ENCODE measurements around the gene SMURF2.
"Not testable (repeated sequence)": the region's sequence is repeated elsewhere in the genome, so short reads cannot be mapped to it uniquely, and the experiment has no call there.

The SMURF2 gene
- 76.2 reads per million, percentile 77 among the genes with 10 or more reads in this experiment for total RNA-seq

DNA sequence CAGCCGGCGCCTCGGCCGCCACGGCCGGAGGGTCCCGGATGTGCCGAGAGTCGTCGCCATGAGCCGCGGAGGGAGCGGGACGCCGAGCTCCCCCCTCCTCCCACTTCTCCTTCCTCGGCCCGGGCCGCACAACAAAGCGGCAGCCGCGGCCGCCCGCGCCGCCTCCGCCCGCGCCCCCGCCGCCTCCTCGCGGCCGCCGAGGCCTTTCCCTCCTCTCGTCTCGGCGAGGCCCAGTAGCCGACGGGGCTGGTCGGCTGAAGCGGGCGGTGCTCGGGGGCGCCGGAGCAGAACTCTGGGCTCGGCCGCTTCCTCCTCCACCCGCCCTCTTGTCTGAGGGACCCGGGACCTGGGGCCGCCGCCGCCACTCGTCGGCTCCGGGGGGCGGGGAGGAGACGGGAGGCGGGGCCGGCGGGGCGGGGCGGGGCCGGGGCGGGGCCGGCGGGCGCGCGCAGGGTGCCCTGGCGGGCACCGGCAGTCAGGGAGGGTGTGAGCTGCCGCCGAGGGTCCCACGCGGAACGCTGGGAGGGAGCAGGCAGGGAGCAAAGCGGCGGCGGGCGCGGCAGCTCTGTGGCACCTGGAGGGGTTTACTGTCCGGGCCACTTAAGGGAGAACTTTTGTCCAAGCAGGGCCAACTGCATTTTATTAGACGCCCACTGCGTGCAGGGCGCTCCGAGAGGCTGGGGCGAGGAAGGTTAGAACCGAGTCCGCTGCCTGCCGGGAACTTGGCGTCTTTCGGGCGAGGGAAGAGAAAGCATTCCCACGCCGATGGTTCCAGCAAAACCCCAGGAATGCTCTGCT is at the start of gene SMURF2:
Gene SMURF2, minus strand, starts transcription at position 332 of the 798 bp plus-strand sequence. CDS start 427 bp downstream, outside the sequence.
- peak; percentile 75 for DNase-seq

GRCh38 chr17:64709481-64709880 is 47.4 kb upstream of the SMURF2 start:
- DNase-seq = no peak

DNA sequence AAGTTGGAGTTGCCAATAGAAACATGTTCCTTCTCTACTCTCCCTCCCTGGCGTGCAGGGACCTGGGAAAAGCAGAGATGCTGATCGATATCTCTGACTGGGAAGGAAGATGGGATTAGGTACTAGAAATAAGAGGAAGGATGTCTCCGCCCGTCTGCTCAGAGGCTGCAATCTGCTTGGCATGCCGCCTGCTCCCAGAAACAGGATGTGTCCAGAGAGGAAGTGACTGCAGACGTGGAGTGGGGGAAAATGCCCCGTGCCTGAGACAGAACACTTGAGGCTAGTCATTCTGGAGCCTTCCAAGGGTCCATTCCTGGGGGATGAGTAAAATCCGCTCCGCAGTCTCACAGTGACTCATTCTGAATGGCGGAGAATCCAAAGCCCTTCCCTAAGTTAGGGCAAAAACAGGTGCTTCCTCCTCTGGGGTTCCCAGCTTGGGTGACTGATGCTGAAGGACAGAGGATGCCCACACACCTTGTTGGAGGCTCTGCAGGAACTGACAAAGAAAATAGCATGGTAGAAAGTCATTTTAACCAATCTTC is 45.0 kb upstream of the SMURF2 start:
- no peak for DNase-seq

- no peak for DNase-seq
These were observed 44.3 kb upstream of the SMURF2 start for GRCh38 chr17:64706224-64707049.

DNA sequence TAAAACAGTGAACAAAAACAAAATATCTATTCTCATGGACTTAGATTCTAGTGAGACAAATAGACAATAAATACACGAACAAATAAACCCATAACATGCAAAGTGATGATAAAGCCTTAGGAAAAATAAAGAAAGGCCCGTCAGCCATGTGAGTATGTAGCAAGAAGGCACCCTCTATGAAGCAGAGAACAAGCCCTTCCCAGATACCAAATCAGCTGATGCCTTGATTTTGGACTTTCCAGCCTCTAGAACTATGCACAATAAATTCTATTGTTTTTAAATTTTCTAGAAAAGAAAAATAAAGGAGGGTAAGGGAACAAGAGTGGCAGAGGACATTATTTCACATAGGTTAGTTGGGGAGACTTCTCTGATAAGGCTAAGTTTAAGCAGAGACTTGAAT is 40.7 kb upstream of the SMURF2 start:
- no peak for DNase-seq

GRCh38 chr17:64698725-64699124 is 36.6 kb upstream of the SMURF2 start:
- no peak for DNase-seq

- DNase-seq = no peak
These were observed 32.1 kb upstream of the SMURF2 start for GRCh38 chr17:64694207-64694606.

- DNase-seq = no peak
These were observed 30.1 kb upstream of the SMURF2 start for GRCh38 chr17:64692187-64692586.

DNA sequence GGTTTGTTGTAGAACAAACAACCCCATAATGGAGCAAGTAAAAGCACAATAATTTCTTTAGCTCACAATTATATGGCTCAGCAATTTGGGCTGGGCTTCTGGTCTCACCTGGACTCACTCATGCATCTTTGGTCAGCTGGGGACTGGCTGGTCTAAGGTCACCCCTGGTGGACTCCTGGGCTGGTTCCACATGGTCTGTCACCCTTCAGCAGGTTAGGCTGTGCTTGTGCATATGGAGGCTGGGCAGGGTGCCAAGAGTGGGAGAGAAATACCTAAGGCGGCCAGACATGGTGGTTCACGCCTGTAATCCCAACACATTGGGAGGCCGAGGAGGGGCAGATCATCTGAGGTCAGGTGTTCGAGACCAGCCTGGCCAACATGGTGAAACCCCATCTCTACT is 27.0 kb upstream of the SMURF2 start:
- DNase-seq = no peak

DNA sequence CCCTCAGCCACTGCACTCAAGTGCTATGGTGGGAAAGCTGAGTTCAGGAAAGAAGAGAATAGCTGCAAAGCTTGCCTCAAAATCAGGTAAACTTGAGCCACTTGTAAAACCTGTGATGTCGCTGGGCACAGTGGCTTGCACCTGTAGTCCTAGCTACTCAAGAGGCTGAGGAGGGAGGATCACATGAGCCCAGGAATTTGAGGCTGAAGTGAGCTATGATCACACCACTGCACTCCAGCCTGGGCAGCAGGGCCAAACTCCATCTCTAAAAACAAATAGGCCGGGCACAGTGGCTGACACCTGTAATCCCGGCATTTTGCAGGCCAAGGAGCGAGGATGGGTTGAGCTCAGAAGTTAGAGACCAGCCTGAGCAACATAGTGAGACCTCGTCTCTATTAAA is 26.4 kb upstream of the SMURF2 start:
- no peak for DNase-seq

DNA sequence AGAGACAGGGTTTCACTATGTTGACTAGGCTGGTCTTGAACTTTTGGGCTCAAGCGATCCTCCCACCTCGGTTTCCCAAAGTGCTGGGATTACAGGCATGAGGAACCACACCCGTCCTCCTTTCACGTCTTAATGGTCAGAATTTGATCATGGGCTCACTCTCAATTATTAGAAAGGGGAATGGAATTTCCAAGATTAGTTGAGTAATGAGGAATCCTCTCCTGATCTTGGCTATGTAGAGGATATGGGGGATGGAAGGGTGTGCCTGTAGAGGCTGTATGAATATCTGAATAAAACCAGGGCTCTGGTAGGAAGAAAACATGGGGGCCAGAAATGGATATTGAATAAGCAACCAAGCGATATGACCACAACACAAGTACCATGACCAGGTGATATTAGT is 25.9 kb upstream of the SMURF2 start:
- no peak for DNase-seq

GRCh38 chr17:64687376-64687775 is 25.3 kb upstream of the SMURF2 start:
- no peak for DNase-seq

- no peak for DNase-seq
These were observed 24.6 kb upstream of the SMURF2 start for GRCh38 chr17:64686705-64687104.

DNA sequence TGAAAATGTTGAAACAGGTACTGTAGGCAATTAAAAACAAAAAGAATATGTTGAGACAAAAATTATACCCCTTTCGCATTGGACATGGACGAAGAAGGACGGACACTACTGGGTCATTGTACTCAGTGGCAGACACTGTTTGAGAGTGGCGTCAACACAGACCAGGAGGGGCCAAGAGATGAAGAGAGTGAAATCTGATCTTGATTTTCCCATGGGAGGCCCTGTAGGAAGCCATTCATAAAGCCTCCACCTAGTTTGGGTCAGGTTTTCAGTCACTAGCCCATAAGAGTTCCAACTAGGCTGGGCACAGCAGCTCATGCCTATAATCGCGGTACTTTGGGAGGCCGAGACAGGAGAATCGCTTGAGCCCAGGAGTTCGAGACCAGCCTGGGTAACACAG is 23.6 kb upstream of the SMURF2 start:
- no peak for DNase-seq

DNA sequence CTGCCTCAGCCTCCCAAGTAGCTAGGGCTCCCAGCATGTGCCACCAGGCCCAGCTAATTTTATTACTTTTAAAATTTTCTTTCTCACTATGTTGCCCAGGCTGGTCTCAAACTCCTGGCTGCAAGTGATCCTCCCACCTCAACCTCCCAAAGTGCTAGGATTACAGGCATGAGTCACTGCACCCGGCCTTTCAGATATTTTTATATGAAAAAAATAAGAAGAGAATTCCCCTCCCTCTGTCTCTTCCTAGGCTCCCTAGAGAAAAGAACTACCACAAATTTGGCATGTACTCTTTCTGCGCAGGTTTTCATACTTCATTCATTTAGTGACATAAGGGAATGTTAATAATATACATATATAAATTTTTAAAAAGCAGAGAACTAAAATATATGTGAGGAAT is 21.7 kb upstream of the SMURF2 start:
- DNase-seq = no peak

DNA sequence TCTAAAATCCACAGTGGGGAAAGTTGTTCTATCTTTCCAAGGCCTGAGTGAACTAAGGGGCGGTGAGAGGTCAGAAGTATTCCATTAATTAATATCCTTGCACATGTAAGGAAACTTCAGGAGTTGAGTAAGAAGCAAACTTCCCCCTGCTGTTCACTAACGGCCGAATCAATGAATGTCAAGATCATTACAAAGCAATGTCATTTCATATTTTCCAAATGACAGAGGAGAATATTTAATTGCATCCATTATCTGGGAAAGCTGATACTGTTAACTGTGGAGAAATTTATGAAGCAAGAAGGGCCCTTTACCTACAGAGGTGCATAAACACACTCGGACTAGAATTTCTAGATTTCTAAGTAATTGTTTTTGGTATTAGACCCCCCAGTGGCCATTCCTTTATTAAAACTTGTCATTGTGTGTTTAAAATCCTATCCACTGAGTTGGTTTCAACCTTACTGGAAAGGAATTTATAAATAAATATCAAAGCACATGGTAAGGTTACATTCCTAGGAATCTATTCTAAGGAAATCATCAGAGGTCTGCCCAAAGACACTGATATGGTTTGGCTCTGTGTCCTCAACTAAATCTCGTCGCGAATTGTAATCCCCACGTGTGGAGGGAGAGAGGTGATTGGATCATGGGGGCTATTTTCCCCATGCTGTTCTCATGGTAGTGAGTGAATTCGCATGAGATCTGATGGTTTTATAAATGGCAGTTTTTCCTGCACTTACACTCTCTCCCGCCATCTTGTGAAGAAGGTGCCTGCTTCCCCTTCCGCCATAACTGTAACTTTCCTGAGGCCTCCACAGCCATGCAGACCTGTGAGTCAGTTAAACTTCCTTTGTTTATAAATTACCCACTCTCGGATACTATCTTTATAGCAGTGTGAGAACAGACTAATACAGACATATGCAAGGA is 20.4 kb upstream of the SMURF2 start:
- no peak for DNase-seq

DNA sequence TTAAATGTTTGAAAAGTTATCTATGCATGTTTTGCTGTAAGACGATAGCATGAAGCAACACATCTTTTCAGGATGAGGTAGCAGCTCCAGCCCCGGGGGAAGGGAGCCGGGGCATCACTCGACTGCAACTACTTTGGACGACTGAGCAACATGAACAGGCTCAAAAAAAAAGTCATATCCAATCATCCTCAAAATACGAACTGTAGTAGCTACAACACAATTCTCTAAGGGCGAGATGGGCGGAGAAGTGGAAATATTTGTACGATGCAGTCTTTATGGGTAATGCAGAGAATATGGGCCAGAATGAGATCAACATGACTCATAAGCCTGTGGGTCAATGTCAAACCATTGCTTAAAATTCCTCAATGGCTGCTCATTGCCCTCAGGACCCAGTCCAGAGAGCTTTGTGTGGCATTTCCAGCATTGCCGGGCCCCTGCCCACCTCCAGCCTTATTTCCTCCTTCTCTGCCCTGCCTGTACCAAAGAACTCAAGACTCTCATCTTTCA is 17.7 kb upstream of the SMURF2 start:
- no peak for DNase-seq

DNA sequence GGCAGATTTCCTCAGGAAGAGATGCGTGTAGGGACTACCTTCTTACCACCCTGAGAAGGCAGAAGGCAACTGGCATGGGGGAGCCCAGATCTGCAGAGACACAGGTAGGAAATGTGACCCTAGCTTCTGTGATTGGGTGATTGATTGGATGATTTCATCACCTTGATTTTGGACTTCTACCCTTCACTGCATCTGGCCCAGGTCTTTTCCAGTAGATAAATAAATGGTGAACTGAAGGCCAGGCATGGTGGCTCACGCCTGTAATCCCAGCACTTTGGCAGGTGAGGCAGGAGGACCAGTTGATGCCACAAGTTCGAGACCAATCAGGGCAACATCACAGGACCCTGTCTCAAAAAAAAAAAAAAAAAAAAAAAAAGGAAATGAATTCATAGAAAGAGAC is 14.7 kb upstream of the SMURF2 start:
- no peak for DNase-seq

DNA sequence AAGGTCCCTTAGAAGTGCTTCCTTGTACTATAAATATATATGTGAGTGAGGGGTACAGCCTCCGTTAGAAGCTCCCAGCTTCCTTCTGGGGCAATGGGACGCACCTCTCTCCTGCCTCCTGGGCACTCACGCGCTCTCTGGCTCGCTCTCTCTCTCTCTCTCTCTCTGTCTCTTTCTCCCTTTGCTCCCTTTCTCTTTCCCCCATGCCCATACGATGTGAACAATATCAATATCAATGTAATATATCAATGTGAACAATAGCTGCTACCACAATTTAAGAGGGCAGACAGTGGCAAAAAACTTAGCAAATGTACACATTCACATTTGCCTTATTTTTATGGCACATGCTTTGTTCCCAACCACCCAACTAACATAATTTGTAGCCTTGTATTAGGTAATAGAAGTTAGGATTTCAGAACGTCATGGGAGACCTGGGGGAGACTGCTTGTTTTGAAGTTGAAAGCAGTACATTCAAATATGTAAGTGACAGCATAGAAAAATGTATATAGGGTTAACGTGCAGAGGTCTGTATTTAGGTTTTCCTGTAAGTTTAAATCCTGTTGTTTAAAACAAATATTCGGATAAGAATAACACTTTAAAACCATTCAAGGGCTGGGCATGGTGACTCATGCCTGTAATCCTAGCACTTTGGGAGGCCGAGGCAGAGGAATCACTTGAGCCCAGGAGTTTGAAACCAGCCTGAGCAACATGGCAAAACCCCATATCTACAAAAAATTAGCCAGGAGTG is 8.9 kb upstream of the SMURF2 start:
- DNase-seq = not testable (repeated sequence)

DNA sequence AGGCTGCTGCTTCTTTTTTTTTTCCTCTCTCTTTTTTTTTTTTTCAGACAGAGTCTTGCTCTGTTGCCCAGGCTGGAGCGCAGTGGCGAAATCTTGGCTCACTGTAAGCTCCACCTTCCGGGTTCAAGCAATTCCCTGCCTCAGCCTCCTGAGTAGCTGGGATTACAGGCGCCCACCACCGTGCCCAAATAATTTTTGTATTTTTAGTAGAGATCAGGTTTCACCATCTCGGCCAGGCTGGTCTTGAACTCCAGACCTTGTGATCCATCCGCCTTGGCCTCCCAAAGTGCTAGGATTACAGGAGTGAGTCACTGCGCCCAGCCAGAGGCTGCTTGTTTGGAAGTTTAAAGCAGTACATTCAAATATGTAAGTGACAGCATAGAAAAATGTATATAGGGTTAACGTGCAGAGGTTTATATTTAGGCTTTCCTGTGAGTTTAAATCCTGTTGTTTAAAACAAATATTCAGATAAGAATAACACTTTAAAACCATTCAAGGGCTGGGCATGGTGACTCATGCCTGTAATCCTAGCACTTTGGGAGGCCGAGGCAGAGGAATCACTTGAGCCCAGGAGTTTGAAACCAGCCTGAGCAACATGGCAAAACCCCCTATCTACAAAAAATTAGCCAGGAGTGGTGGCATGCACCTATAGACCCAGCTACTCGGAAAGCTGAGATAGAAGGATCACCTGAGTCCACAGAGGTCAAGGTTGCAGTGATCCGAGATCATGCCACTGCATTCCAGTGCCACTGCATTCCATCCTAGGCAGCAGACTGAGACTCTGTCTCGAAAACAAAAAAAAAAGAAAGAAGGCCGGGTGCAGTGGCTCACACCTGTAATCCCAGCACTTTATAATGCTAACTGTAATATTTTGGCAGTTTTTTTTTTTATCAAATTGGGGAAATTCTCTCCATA is 6.0 kb upstream of the SMURF2 start:
- DNase-seq = not testable (repeated sequence)
